IMR-90 (cell line): ENCODE measurements around the gene MSI2. TPM values are rescaled to one million over a fixed set of nuclear protein-coding genes. Genes with fewer than 3 reads are reported as not detected.

ENCODE experiments used
- ATAC-seq: fragments of 200-7000 bp; cut with Tn5 transposase; 2 replicates; pipeline ENCODE4 v1.9.1; 2020; ENCODE audit warnings: low read depth, mild to moderate bottlenecking, moderate library complexity
- BruUV-seq: library from RNA; stranded (reverse); fragments of 400-500 nt; replicated peaks from 2 replicates; lab custom pipeline; 2021; lab: Mats Ljungman, UMichigan
- CTCF ChIA-PET: fragments of 300-600 bp; formaldehyde crosslinking; extraction: SDS; loops from one replicate; lab custom pipeline; 2021; ENCODE audit warnings: antibody characterized with exemption; lab: Yijun Ruan, JAX
- POLR2A ChIA-PET: fragments of 300-600 bp; sonication (Branson Sonifier 250); formaldehyde crosslinking; loops from one replicate; lab custom pipeline; 2022; ENCODE audit warnings: antibody characterized with exemption; ENCODE audit not compliant: unreplicated experiment; lab: Charles Lee
- DNase-seq: peaks from one replicate; pipeline ENCODE4 v3.0.0; 2013
- H2AFZ ChIP-seq: replicated peaks from 2 replicates; pipeline ENCODE3; 2013; ENCODE audit warnings: low read length, mild to moderate bottlenecking; ENCODE audit not compliant: poor library complexity
- H2AK5ac ChIP-seq: 2 replicates; pipeline ENCODE4 v1.6.1; 2013; ENCODE audit warnings: low read depth, low read length, inconsistent platforms
- H2AK9ac ChIP-seq: replicated peaks from 2 replicates; pipeline ENCODE3; 2013; ENCODE audit warnings: mild to moderate bottlenecking, low read depth, low read length, moderate library complexity; ENCODE audit not compliant: poor library complexity
- H2BK120ac ChIP-seq: 2 replicates; pipeline ENCODE4 v1.6.1; 2013; ENCODE audit warnings: low read depth, low read length, inconsistent platforms
- H2BK15ac ChIP-seq: 3 replicates; pipeline ENCODE4 v1.6.1; 2013; ENCODE audit warnings: low read depth, low read length, inconsistent platforms
- H2BK20ac ChIP-seq: 2 replicates; pipeline ENCODE4 v1.6.1; 2013; ENCODE audit warnings: low read depth, mild to moderate bottlenecking, inconsistent platforms, low read length, moderate library complexity
- H2BK5ac ChIP-seq: 2 replicates; pipeline ENCODE4 v1.6.1; 2013; ENCODE audit warnings: mild to moderate bottlenecking, low read depth, low read length, inconsistent platforms; ENCODE audit not compliant: poor library complexity, severe bottlenecking
- H3K14ac ChIP-seq: replicated peaks from 2 replicates; pipeline ENCODE4 v1.6.1; 2013; ENCODE audit warnings: low read depth, low read length, inconsistent platforms
- H3K18ac ChIP-seq: 2 replicates; pipeline ENCODE4 v1.6.1; 2013; ENCODE audit warnings: low read depth, low read length, control low read depth
- H3K23ac ChIP-seq: 2 replicates; pipeline ENCODE4 v1.6.1; 2013; ENCODE audit warnings: low read depth, low read length, inconsistent platforms
- H3K27ac ChIP-seq: 2 replicates; pipeline ENCODE4 v1.5.1; 2013; ENCODE audit warnings: mild to moderate bottlenecking, control low read depth, low read length; ENCODE audit not compliant: insufficient read depth
- H3K27me3 ChIP-seq: 2 replicates; pipeline ENCODE4 v1.6.1; 2013; ENCODE audit warnings: low read length; ENCODE audit not compliant: control insufficient read depth, insufficient read depth
- H3K36me3 ChIP-seq: 2 replicates; pipeline ENCODE4 v1.6.1; 2013; ENCODE audit warnings: low read length, mixed read lengths; ENCODE audit not compliant: control insufficient read depth, insufficient read depth
- H3K4ac ChIP-seq: 2 replicates; pipeline ENCODE4 v1.6.1; 2013; ENCODE audit warnings: low read depth, low read length, inconsistent platforms
- H3K4me1 ChIP-seq: 2 replicates; pipeline ENCODE4 v1.6.1; 2013; ENCODE audit warnings: low read length, mixed read lengths; ENCODE audit not compliant: control insufficient read depth, insufficient read depth
- H3K4me2 ChIP-seq: 2 replicates; pipeline ENCODE4 v1.6.1; 2013; ENCODE audit warnings: low read depth, mild to moderate bottlenecking, control low read depth, low read length, moderate library complexity
- H3K4me3 ChIP-seq: 2 replicates; pipeline ENCODE4 v1.5.1; 2013; ENCODE audit warnings: low read depth, mild to moderate bottlenecking, control low read depth, low read length, moderate library complexity; ENCODE audit not compliant: insufficient read depth
- H3K56ac ChIP-seq: 2 replicates; pipeline ENCODE4 v1.6.1; 2013; ENCODE audit warnings: low read length, inconsistent platforms; ENCODE audit not compliant: insufficient read depth; ENCODE audit errors: extremely low read depth
- H3K79me1 ChIP-seq, 2 experiments: 2 replicates each; pipeline ENCODE4 v1.6.1; 2013; ENCODE audit warnings: low read length in 2 of 2, inconsistent platforms in 1 of 2, low read depth in 1 of 2
- H3K9ac ChIP-seq: 2 replicates; pipeline ENCODE4 v1.6.1; 2013; ENCODE audit warnings: low read depth, low read length, control low read depth
- H3K9me1 ChIP-seq: 2 replicates; pipeline ENCODE4 v1.6.1; 2013; ENCODE audit warnings: low read length, inconsistent platforms; ENCODE audit not compliant: insufficient read depth
- H3K9me3 ChIP-seq: 2 replicates; pipeline ENCODE4 v1.6.1; 2013; ENCODE audit warnings: low read length; ENCODE audit not compliant: control insufficient read depth, insufficient read depth
- H4K20me1 ChIP-seq: 2 replicates; pipeline ENCODE4 v1.6.1; 2013; ENCODE audit warnings: low read length, inconsistent platforms; ENCODE audit not compliant: insufficient read depth
- H4K5ac ChIP-seq: 2 replicates; pipeline ENCODE4 v1.6.1; 2013; ENCODE audit warnings: mild to moderate bottlenecking, low read depth, low read length, control low read depth
- H4K8ac ChIP-seq, 2 experiments: 2 replicates each; pipeline ENCODE4 v1.6.1; 2013; ENCODE audit warnings: low read depth in 2 of 2, low read length in 2 of 2, control low read depth in 1 of 2, inconsistent platforms in 1 of 2
- H4K91ac ChIP-seq: 2 replicates; pipeline ENCODE4 v1.6.1; 2013; ENCODE audit warnings: low read depth, low read length, inconsistent platforms; ENCODE audit not compliant: insufficient read depth
- BHLHE40 ChIP-seq: fragments of 150-350 bp; IDR thresholded peaks from 2 replicates; pipeline ENCODE4 v1.6.1; 2016; ENCODE audit warnings: mild to moderate bottlenecking, low read depth, low read length
- CEBPB ChIP-seq: IDR thresholded peaks from 2 replicates; pipeline ENCODE4 v1.6.1; 2012; ENCODE audit warnings: low read depth, low read length, improper control_type of control experiment
- CHD1 ChIP-seq: IDR thresholded peaks from 2 replicates; pipeline ENCODE4 v1.6.1; 2012; ENCODE audit warnings: low read depth, low read length, improper control_type of control experiment
- FOS ChIP-seq: fragments of 150-350 bp; IDR thresholded peaks from 2 replicates; pipeline ENCODE4 v1.6.1; 2016; ENCODE audit warnings: low read depth, low read length
- MAFK ChIP-seq: IDR thresholded peaks from 2 replicates; pipeline ENCODE4 v1.6.1; 2012; ENCODE audit warnings: low read depth, low read length, improper control_type of control experiment
- MAZ ChIP-seq: IDR thresholded peaks from 2 replicates; pipeline ENCODE4 v1.6.1; 2012; ENCODE audit warnings: low read depth, mild to moderate bottlenecking, low read length, improper control_type of control experiment, moderate library complexity, borderline replicate concordance
- MXI1 ChIP-seq: IDR thresholded peaks from 2 replicates; pipeline ENCODE4 v1.6.1; 2012; ENCODE audit warnings: low read depth, mild to moderate bottlenecking, low read length, moderate library complexity, borderline replicate concordance
- NFE2L2 ChIP-seq: fragments of 150-350 bp; IDR thresholded peaks from 2 replicates; pipeline ENCODE4 v1.6.1; 2016; ENCODE audit warnings: low read depth, mild to moderate bottlenecking, low read length
- POLR2A ChIP-seq: IDR thresholded peaks from 2 replicates; pipeline ENCODE4 v1.6.1; 2012; ENCODE audit warnings: mild to moderate bottlenecking, low read depth, low read length
- RAD21 ChIP-seq: IDR thresholded peaks from 2 replicates; pipeline ENCODE4 v1.6.1; 2012; ENCODE audit warnings: low read length, improper control_type of control experiment
- RCOR1 ChIP-seq: IDR thresholded peaks from 2 replicates; pipeline ENCODE4 v1.6.1; 2012; ENCODE audit warnings: mild to moderate bottlenecking, low read length, improper control_type of control experiment; ENCODE audit not compliant: insufficient replicate concordance
- RFX5 ChIP-seq: IDR thresholded peaks from 2 replicates; pipeline ENCODE4 v1.8.0; 2012; ENCODE audit warnings: low read depth, mild to moderate bottlenecking, low read length, moderate library complexity
- SMC3 ChIP-seq: fragments of 150-350 bp; IDR thresholded peaks from 2 replicates; pipeline ENCODE4 v1.6.1; 2016; ENCODE audit warnings: low read depth, mild to moderate bottlenecking, antibody characterized with exemption, low read length, moderate library complexity
- WGBS, 2 experiments: methylation state at CpG; one replicate each; pipeline versions ENCODE4 v1.1.5 to v1.1.7; 2013; ENCODE audit warnings: missing lambda C conversion rate in 2 of 2; ENCODE audit not compliant: insufficient read length in 1 of 2; ENCODE audit errors: extremely low coverage in 2 of 2; 5-methylcytosine and 5-hydroxymethylcytosine counted together
- dilution Hi-C: fragments of 300-500 bp; cut with HindIII; formaldehyde crosslinking; loops from one replicate; pipeline ENCODE4 v1.14.3; 2018; ENCODE audit warnings: low sequenced_read_pairs; ENCODE audit not compliant: unreplicated experiment
- in situ Hi-C: fragments of 300-500 bp; cut with MboI; formaldehyde crosslinking; loops from 3 replicates; pipeline ENCODE4 v1.14.3; 2019; ENCODE audit warnings: low sequenced_read_pairs, inconsistent platforms, mixed read lengths
- intact Hi-C: fragments of 100-400 bp; cut with micrococcal nuclease; formaldehyde crosslinking; loops from 2 replicates; pipeline ENCODE4 v1.10.0; 2022
- polyA plus RNA-seq, 3 experiments: library from polyadenylated mRNA; depleted of rRNA; stranded (reverse); fragments of >200 nt; gene quantifications; 2 replicates each; pipeline ENCODE4 v1.2.3, GENCODE V29; 2012; ENCODE audit warnings: low replicate concordance in 1 of 3
- total RNA-seq: library from RNA; depleted of rRNA; stranded (reverse); fragments of >200 nt; gene quantifications from 2 replicates; pipeline ENCODE4 v1.2.3, GENCODE V29; 2012
- TF ChIP-seq, protein P1 (sequence below): fragments of 150-350 bp; IDR thresholded peaks from 2 replicates; pipeline ENCODE4 v1.6.1; 2016; ENCODE audit warnings: low read depth, mild to moderate bottlenecking, low read length, moderate library complexity, borderline replicate concordance
- TF ChIP-seq, protein P2 (sequence below): conservative IDR thresholded peaks from 2 replicates; pipeline ENCODE4 v1.5.1; 2012; ENCODE audit warnings: mild to moderate bottlenecking, low read depth, low read length, improper control_type of control experiment
- TF ChIP-seq, protein P3 (sequence below): fragments of 150-350 bp; IDR thresholded peaks from 2 replicates; pipeline ENCODE4 v1.6.1; 2017; ENCODE audit warnings: mild to moderate bottlenecking, antibody characterized with exemption, low read length, low read depth

MSI2 gene
- total and polyA plus RNA-seq, 2 of the 4 experiments (the other 2 are of a cell fraction), result 13.0 to 16.0 TPM

DNA sequence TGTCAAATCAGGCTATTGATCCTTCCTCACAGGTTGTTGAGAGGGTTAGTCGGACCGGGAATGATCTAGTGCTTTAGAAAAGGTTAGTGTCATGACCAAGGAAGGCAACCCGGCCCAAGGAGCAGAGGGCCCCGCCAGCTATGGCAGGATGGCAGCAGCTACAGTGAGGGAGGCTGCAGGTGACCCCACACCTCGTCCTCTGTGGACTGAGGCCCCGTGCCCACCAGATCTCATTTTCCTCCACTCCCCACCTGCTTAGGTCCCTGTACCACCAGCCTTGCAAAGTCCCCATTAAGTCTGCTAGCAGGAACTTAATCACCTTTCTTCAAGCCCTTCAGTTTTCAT, 381.3 kb downstream of the MSI2 start:
- Histone ChIP-seq H3K4ac (no peak overlapping the region), H2BK5ac (no peak overlapping the region), H2AK9ac (no peak overlapping the region), H3K27ac (no peak overlapping the region), H3K9me1 (peaks cover 13% of the 10 kb centered on the region), H3K18ac (no peak overlapping the region), H3K4me1 (peaks cover 7% of the 10 kb centered on the region), H4K20me1 (no peaks in the 10 kb centered on the region), H3K4me2 (no peak overlapping the region), H3K14ac (no peak overlapping the region; the same call in 1 of the 2 replicates), H3K56ac (no peak overlapping the region), H3K36me3 (peaks cover 5% of the 10 kb centered on the region; the same call in 1 of the 2 replicates), H2BK120ac (no peak overlapping the region), H3K4me3 (no peak overlapping the region), H2AK5ac (0 out of 2 replicates have a peak overlapping the region, but pooled peaks have one; percentile 3), H4K91ac (no peak overlapping the region), H2AFZ (no peak overlapping the region), H2BK20ac (no peak overlapping the region), H4K8ac (no peak overlapping the region), H3K79me1 (no peaks in the 10 kb centered on the region), H4K5ac (no peak overlapping the region), H2BK15ac (no peak overlapping the region), H3K9me3 (no peaks in the 10 kb centered on the region; the same call in 1 of the 2 replicates), H3K23ac (no peak overlapping the region), H3K9ac (no peak overlapping the region), H3K27me3 (no peaks in the 10 kb centered on the region)
- POLR2A ChIA-PET, result no interaction called here
- DNase-seq (no peak), ATAC-seq (no peak)
- TF ChIP-seq RCOR1 (no peak), MAFK (no peak), BHLHE40 (no peak), MAZ (no peak), POLR2A (no peak), RAD21 (no peak), SMC3 (no peak), NFE2L2 (no peak), FOS (no peak), CHD1 (no peak), RFX5 (no peak), CEBPB (no peak), MXI1 (no peak)
- TF ChIP-seq, protein P1, sequence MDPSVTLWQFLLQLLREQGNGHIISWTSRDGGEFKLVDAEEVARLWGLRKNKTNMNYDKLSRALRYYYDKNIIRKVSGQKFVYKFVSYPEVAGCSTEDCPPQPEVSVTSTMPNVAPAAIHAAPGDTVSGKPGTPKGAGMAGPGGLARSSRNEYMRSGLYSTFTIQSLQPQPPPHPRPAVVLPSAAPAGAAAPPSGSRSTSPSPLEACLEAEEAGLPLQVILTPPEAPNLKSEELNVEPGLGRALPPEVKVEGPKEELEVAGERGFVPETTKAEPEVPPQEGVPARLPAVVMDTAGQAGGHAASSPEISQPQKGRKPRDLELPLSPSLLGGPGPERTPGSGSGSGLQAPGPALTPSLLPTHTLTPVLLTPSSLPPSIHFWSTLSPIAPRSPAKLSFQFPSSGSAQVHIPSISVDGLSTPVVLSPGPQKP, result no peak
- TF ChIP-seq, protein P2, sequence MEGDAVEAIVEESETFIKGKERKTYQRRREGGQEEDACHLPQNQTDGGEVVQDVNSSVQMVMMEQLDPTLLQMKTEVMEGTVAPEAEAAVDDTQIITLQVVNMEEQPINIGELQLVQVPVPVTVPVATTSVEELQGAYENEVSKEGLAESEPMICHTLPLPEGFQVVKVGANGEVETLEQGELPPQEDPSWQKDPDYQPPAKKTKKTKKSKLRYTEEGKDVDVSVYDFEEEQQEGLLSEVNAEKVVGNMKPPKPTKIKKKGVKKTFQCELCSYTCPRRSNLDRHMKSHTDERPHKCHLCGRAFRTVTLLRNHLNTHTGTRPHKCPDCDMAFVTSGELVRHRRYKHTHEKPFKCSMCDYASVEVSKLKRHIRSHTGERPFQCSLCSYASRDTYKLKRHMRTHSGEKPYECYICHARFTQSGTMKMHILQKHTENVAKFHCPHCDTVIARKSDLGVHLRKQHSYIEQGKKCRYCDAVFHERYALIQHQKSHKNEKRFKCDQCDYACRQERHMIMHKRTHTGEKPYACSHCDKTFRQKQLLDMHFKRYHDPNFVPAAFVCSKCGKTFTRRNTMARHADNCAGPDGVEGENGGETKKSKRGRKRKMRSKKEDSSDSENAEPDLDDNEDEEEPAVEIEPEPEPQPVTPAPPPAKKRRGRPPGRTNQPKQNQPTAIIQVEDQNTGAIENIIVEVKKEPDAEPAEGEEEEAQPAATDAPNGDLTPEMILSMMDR, result no peak
- TF ChIP-seq, protein P3, sequence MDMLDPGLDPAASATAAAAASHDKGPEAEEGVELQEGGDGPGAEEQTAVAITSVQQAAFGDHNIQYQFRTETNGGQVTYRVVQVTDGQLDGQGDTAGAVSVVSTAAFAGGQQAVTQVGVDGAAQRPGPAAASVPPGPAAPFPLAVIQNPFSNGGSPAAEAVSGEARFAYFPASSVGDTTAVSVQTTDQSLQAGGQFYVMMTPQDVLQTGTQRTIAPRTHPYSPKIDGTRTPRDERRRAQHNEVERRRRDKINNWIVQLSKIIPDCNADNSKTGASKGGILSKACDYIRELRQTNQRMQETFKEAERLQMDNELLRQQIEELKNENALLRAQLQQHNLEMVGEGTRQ, result no peak
- BruUV-seq, result no TSS peak
- intact Hi-C loops, result no loop called here
- in situ Hi-C loops, result no loop called here
- CTCF ChIA-PET, result interaction anchor here (1.0 to 1.1 kb wide), 2 partner anchors 25 to 35 kb away, joined by 3 to 6 read pairs; no protein-coding TSS in a partner anchor
- WGBS, 2 experiments, result 74% methylated on average over 3 of the region's 6 CpGs; no CpG with 5 or more reads in 1 of the 2 experiments
- dilution Hi-C loops, result no loop called here
